HFFc6 (cell line): ENCODE data around the gene RASSF8. TPM values are rescaled to one million over a fixed set of nuclear protein-coding genes. Genes with fewer than 3 reads are reported as not detected.

Experiments used
- DNase-seq: peaks from one replicate; pipeline ENCODE4 v3.0.0-alpha.2; 2018
- H3K27ac Mint-ChIP-seq: 2 replicates; pipeline ENCODE4 v1.8.0; 2020; ENCODE audit warnings: mild to moderate bottlenecking, mixed read lengths
- H3K27me3 Mint-ChIP-seq: 2 replicates; pipeline ENCODE4 v1.8.0; 2021; ENCODE audit warnings: mild to moderate bottlenecking, moderate library complexity, mixed read lengths; ENCODE audit not compliant: insufficient read depth
- H3K36me3 Mint-ChIP-seq: 2 replicates; pipeline ENCODE4 v1.8.0; 2021; ENCODE audit warnings: low read depth, mixed read lengths
- H3K4me1 Mint-ChIP-seq: 2 replicates; pipeline ENCODE4 v1.8.0; 2020; ENCODE audit warnings: low read depth, mixed read lengths
- H3K4me3 Mint-ChIP-seq: 2 replicates; pipeline ENCODE4 v1.8.0; 2020; ENCODE audit warnings: mild to moderate bottlenecking, moderate library complexity, mixed read lengths
- H3K9me3 Mint-ChIP-seq: 2 replicates; pipeline ENCODE4 v1.8.0; 2020; ENCODE audit warnings: mild to moderate bottlenecking, mixed read lengths
- total RNA-seq, 6 experiments: library from RNA; stranded (reverse); fragmentation: NEBNext Ultra II Directional; extraction: Animal tissue kit (Norgen Biotek cat#: 25700); gene quantifications; 2 replicates in 1 of 6; 3 replicates in 5 of 6; pipeline ENCODE4 v1.2.3, GENCODE V29; 2021
- TF ChIP-seq, protein P1 (sequence below): fragments of 200-600 bp; sonication (generic); IDR thresholded peaks from 2 replicates; pipeline ENCODE4 v1.5.0; 2021; ENCODE audit warnings: antibody characterized with exemption, mild to moderate bottlenecking

The RASSF8 gene
- total RNA-seq, 6 experiments from 2014 or later: 61.7 to 84.5 (median 77.0) TPM

GRCh38 chr12:25996677-25997076 is 38.2 kb downstream of the RASSF8 start:
- Mint-ChIP-seq H3K9me3 (no peaks in the 10 kb centered on the region), H3K36me3 (peaks cover 5% of the 10 kb centered on the region; the same call in 1 of the 2 replicates), H3K4me1 (peaks cover 80% of the 10 kb centered on the region)

GRCh38 chr12:25997201-25997963 is 38.9 kb downstream of the RASSF8 start:
- H3K9me3 Mint-ChIP-seq: no peaks in the 10 kb centered on the region

More at GRCh38 chr12:25996677-25997076, 38.2 kb downstream of the RASSF8 start:
- 0 out of 2 replicates have a peak overlapping the region, but pooled peaks have one; percentile 7 for H3K4me3 Mint-ChIP-seq
- H3K27me3 Mint-ChIP-seq: peaks cover 2% of the 10 kb centered on the region; the same call in 1 of the 2 replicates
- TF ChIP-seq, protein P1, sequence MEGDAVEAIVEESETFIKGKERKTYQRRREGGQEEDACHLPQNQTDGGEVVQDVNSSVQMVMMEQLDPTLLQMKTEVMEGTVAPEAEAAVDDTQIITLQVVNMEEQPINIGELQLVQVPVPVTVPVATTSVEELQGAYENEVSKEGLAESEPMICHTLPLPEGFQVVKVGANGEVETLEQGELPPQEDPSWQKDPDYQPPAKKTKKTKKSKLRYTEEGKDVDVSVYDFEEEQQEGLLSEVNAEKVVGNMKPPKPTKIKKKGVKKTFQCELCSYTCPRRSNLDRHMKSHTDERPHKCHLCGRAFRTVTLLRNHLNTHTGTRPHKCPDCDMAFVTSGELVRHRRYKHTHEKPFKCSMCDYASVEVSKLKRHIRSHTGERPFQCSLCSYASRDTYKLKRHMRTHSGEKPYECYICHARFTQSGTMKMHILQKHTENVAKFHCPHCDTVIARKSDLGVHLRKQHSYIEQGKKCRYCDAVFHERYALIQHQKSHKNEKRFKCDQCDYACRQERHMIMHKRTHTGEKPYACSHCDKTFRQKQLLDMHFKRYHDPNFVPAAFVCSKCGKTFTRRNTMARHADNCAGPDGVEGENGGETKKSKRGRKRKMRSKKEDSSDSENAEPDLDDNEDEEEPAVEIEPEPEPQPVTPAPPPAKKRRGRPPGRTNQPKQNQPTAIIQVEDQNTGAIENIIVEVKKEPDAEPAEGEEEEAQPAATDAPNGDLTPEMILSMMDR: no peak
- DNase-seq: no peak
- H3K27ac Mint-ChIP-seq: peak overlapping the region; percentile 91

GRCh38 chr12:26000898-26001297 is 42.4 kb downstream of the RASSF8 start:
- peaks cover 21% of the 10 kb centered on the region for H3K36me3 Mint-ChIP-seq
- H3K4me3 Mint-ChIP-seq: no peak overlapping the region
- peaks cover 8% of the 10 kb centered on the region for H3K9me3 Mint-ChIP-seq
- peaks cover 2% of the 10 kb centered on the region; the same call in 1 of the 2 replicates for H3K27me3 Mint-ChIP-seq
- peaks cover 39% of the 10 kb centered on the region for H3K4me1 Mint-ChIP-seq
- no peak overlapping the region for H3K27ac Mint-ChIP-seq
- TF ChIP-seq, protein P1: no peak
- no peak for DNase-seq

More at GRCh38 chr12:25997201-25997963, 38.9 kb downstream of the RASSF8 start:
- Mint-ChIP-seq H3K4me3 (peak overlapping the region; percentile 81), H3K27me3 (peaks cover 2% of the 10 kb centered on the region; the same call in 1 of the 2 replicates), H3K4me1 (peaks cover 74% of the 10 kb centered on the region), H3K36me3 (peaks cover under 1% of the 10 kb centered on the region; the same call in 1 of the 2 replicates), H3K27ac (peak overlapping the region; percentile 91)
- TF ChIP-seq, protein P1: no peak
- peak; percentile 96 for DNase-seq

GRCh38 chr12:26001530-26001929 is 43.0 kb downstream of the RASSF8 start:
- Mint-ChIP-seq H3K9me3 (peaks cover 8% of the 10 kb centered on the region), H3K4me3 (no peak overlapping the region), H3K4me1 (peaks cover 32% of the 10 kb centered on the region), H3K27me3 (peaks cover 2% of the 10 kb centered on the region; the same call in 1 of the 2 replicates), H3K36me3 (peaks cover 25% of the 10 kb centered on the region), H3K27ac (no peak overlapping the region)
- TF ChIP-seq, protein P1: no peak
- no peak for DNase-seq

DNA sequence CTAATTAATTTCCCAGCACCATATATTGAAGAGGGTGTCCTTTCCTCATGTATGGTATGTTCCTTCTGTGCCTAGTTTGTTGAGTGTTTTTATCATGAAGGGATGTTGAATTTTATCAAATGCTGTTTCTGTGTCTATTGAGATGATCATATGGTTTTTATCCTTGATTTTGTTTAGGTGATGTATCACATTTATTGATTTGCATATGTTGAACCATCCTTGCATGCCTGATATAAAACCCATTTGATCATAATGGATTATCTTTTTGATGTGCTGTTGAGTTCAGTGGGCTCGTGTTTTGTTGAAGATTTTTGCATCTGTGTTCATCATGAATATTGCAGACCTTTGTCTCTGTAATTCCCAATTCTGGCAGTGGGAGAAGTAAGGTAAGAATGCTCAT is 44.6 kb downstream of the RASSF8 start:
- H3K27ac Mint-ChIP-seq: no peak overlapping the region
- peaks cover 8% of the 10 kb centered on the region for H3K9me3 Mint-ChIP-seq

More for the DNA sequence above, 44.6 kb downstream of the RASSF8 start:
- no peak overlapping the region for H3K4me3 Mint-ChIP-seq
- peaks cover 28% of the 10 kb centered on the region for H3K4me1 Mint-ChIP-seq
- no peak for DNase-seq
- H3K27me3 Mint-ChIP-seq: peaks cover 2% of the 10 kb centered on the region; the same call in 1 of the 2 replicates
- TF ChIP-seq, protein P1: no peak
- H3K36me3 Mint-ChIP-seq: peaks cover 35% of the 10 kb centered on the region
